ENCODE measurements around the gene SLC38A2.

The SLC38A2 gene

GRCh38 chr12:46406352-46407027 is 33.9 kb upstream of the SLC38A2 start:
- Histone ChIP-seq H3K9me3 (no peaks in the 10 kb centered on the region), H3K27ac (no peak overlapping the region), H3K4me1 (ENCODE audit: control insufficient read depth in 1 of 2, insufficient read depth in 1 of 2, low read depth in 1 of 2, low read length in 1 of 2) (no peaks in the 10 kb centered on the region), H3K27me3 (no peaks in the 10 kb centered on the region), H3K4me3 (ENCODE audit: low read depth in 1 of 2, low read length in 1 of 2) (no peak overlapping the region), H3K36me3 (no peaks in the 10 kb centered on the region)
- TF ChIP-seq CTCF (IDR thresholded peaks at IDR 0.05), result no peak

DNA sequence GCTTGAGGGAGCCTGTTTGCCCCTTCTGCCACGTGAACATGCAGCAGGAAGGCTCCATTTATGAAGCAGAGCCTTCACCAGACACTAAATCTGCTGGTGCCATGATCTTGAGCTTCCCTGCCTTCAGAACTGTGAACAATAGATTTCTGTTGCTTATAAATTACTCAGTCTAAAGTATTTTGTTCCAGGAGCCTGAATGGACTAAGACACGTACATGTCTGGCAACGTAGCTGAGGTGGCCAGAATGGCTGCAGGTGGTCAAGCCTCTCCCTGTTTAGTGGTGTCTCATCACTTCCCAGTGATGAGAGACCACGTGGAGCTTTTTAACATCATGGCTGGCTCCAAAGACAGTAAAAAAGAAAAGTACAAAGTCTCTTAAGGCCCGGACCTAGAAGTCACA is 32.2 kb upstream of the SLC38A2 start:
- Histone ChIP-seq H3K27me3 (no peaks in the 10 kb centered on the region), H3K4me1 (ENCODE audit: control insufficient read depth in 1 of 2, insufficient read depth in 1 of 2, low read depth in 1 of 2, low read length in 1 of 2) (no peaks in the 10 kb centered on the region), H3K36me3 (no peaks in the 10 kb centered on the region), H3K27ac (no peak overlapping the region), H3K9me3 (no peaks in the 10 kb centered on the region), H3K4me3 (ENCODE audit: low read depth in 1 of 2, low read length in 1 of 2) (no peak overlapping the region)
- no peak for TF ChIP-seq CTCF (IDR thresholded peaks at IDR 0.05)

GRCh38 chr12:46404225-46404631 is 31.7 kb upstream of the SLC38A2 start:
- no peaks in the 10 kb centered on the region for H3K9me3 ChIP-seq
- TF ChIP-seq CTCF (IDR thresholded peaks at IDR 0.05), result no peak
- no peaks in the 10 kb centered on the region for H3K27me3 ChIP-seq
- H3K36me3 ChIP-seq, result no peaks in the 10 kb centered on the region
- no peaks in the 10 kb centered on the region for H3K4me1 ChIP-seq (ENCODE audit: control insufficient read depth in 1 of 2, insufficient read depth in 1 of 2, low read depth in 1 of 2, low read length in 1 of 2)
- no peak overlapping the region for H3K4me3 ChIP-seq (ENCODE audit: low read depth in 1 of 2, low read length in 1 of 2)
- H3K27ac ChIP-seq, result no peak overlapping the region

- Histone ChIP-seq H3K9me3 (no peaks in the 10 kb centered on the region), H3K4me3 (ENCODE audit: low read depth in 1 of 2, low read length in 1 of 2) (no peak overlapping the region), H3K27ac (no peak overlapping the region), H3K27me3 (no peaks in the 10 kb centered on the region), H3K4me1 (ENCODE audit: control insufficient read depth in 1 of 2, insufficient read depth in 1 of 2, low read depth in 1 of 2, low read length in 1 of 2) (no peaks in the 10 kb centered on the region), H3K36me3 (no peaks in the 10 kb centered on the region)
- TF ChIP-seq CTCF (IDR thresholded peaks at IDR 0.05), result no peak
These were observed 31.1 kb upstream of the SLC38A2 start for GRCh38 chr12:46403719-46404070.

- Histone ChIP-seq H3K4me3 (ENCODE audit: low read depth in 1 of 2, low read length in 1 of 2) (no peak overlapping the region), H3K27me3 (no peaks in the 10 kb centered on the region), H3K36me3 (no peaks in the 10 kb centered on the region), H3K9me3 (no peaks in the 10 kb centered on the region), H3K27ac (no peak overlapping the region), H3K4me1 (ENCODE audit: control insufficient read depth in 1 of 2, insufficient read depth in 1 of 2, low read depth in 1 of 2, low read length in 1 of 2) (no peaks in the 10 kb centered on the region)
- TF ChIP-seq CTCF (IDR thresholded peaks at IDR 0.05), result no peak
These were observed 30.6 kb upstream of the SLC38A2 start for GRCh38 chr12:46402941-46403718.
